WTC11 (cell line): ENCODE measurements around the gene CSTPP1. TPM values are rescaled to one million over a fixed set of nuclear protein-coding genes. Genes with fewer than 3 reads are reported as not detected.

Source experiments
- ATAC-seq: fragments of 200-7000 bp; cut with Tn5 transposase; 2 replicates; pipeline ENCODE4 v1.10.0; 2021; ENCODE audit warnings: mild to moderate bottlenecking, moderate library complexity
- CTCF ChIA-PET: fragments of 300-600 bp; sonication (Branson Sonifier 250); formaldehyde crosslinking; loops from one replicate; lab custom pipeline; 2021; ENCODE audit warnings: antibody characterized with exemption; lab: Charles Lee
- POLR2A ChIA-PET: fragments of 350-600 bp; sonication (Branson Sonifier 250); formaldehyde crosslinking; loops from one replicate; lab custom pipeline; 2021; ENCODE audit warnings: antibody characterized with exemption; lab: Charles Lee
- DNase-seq: peaks from one replicate; pipeline ENCODE4 v3.0.0; 2021; ENCODE audit warnings: low spot score
- H3K27ac Mint-ChIP-seq: 2 replicates; pipeline ENCODE4 v1.8.0; 2021; ENCODE audit warnings: mixed read lengths
- H3K27me3 Mint-ChIP-seq: 2 replicates; pipeline ENCODE4 v1.8.0; 2021; ENCODE audit warnings: low read depth, mild to moderate bottlenecking, moderate library complexity, mixed read lengths
- H3K36me3 Mint-ChIP-seq: 2 replicates; pipeline ENCODE4 v1.8.0; 2021; ENCODE audit warnings: mixed read lengths
- H3K4me1 Mint-ChIP-seq: 2 replicates; pipeline ENCODE4 v1.8.0; 2022; ENCODE audit warnings: mixed read lengths
- H3K4me3 Mint-ChIP-seq: 2 replicates; pipeline ENCODE4 v1.8.0; 2021; ENCODE audit warnings: mild to moderate bottlenecking, moderate library complexity, mixed read lengths
- H3K9me3 Mint-ChIP-seq: 2 replicates; pipeline ENCODE4 v1.8.0; 2021; ENCODE audit warnings: mixed read lengths
- CREB1 ChIP-seq: sonication (generic); formaldehyde crosslinking; IDR thresholded peaks from 2 replicates; pipeline ENCODE4 v1.8.0; 2023; ENCODE audit warnings: mild to moderate bottlenecking, missing genetic modification reagents
- FOXJ3 ChIP-seq: sonication (generic); formaldehyde crosslinking; IDR thresholded peaks from 2 replicates; pipeline ENCODE4 v1.9.0; 2021; ENCODE audit warnings: missing genetic modification reagents, mild to moderate bottlenecking, borderline replicate concordance
- FOXP1 ChIP-seq: sonication (generic); formaldehyde crosslinking; IDR thresholded peaks from 2 replicates; pipeline ENCODE4 v1.8.0; 2022; ENCODE audit warnings: missing genetic modification reagents, mild to moderate bottlenecking, moderate library complexity, borderline replicate concordance
- GTF2I ChIP-seq: fragments of 250-450 bp; sonication (Bioruptor Pico); conservative IDR thresholded peaks from 2 replicates; pipeline ENCODE4 v1.4.0; 2021; ENCODE audit warnings: mild to moderate bottlenecking
- IRF2 ChIP-seq: sonication (generic); formaldehyde crosslinking; IDR thresholded peaks from 2 replicates; pipeline ENCODE4 v1.8.0; 2022; ENCODE audit warnings: low read depth, missing genetic modification reagents, borderline replicate concordance
- KAT7 ChIP-seq: sonication (generic); formaldehyde crosslinking; IDR thresholded peaks from 2 replicates; pipeline ENCODE4 v1.8.1; 2023; ENCODE audit warnings: missing genetic modification reagents, mild to moderate bottlenecking, borderline replicate concordance
- MYBL2 ChIP-seq: sonication (generic); formaldehyde crosslinking; IDR thresholded peaks from 2 replicates; pipeline ENCODE4 v1.8.1; 2023; ENCODE audit warnings: mild to moderate bottlenecking, moderate library complexity, missing genetic modification reagents
- NFYB ChIP-seq: sonication (generic); formaldehyde crosslinking; conservative IDR thresholded peaks from 2 replicates; pipeline ENCODE4 v1.8.0; 2022; ENCODE audit warnings: low read depth, missing genetic modification reagents
- NR3C1 ChIP-seq: sonication (generic); formaldehyde crosslinking; conservative IDR thresholded peaks from 2 replicates; pipeline ENCODE4 v1.8.1; 2023; ENCODE audit warnings: low read depth, mild to moderate bottlenecking, missing genetic modification reagents
- OVOL2 ChIP-seq: fragments of 250-450 bp; sonication (Bioruptor Pico); IDR thresholded peaks from 2 replicates; pipeline ENCODE4 v1.9.0; 2021; ENCODE audit warnings: mild to moderate bottlenecking, borderline replicate concordance
- SMAD4 ChIP-seq: sonication (generic); formaldehyde crosslinking; IDR thresholded peaks from 2 replicates; pipeline ENCODE4 v1.8.0; 2022; ENCODE audit warnings: mild to moderate bottlenecking, missing genetic modification reagents
- TCF7 ChIP-seq: sonication (generic); formaldehyde crosslinking; IDR thresholded peaks from 2 replicates; pipeline ENCODE4 v1.8.0; 2022; ENCODE audit warnings: mild to moderate bottlenecking, low read depth, missing genetic modification reagents, moderate library complexity
- ZNF138 ChIP-seq: sonication (generic); formaldehyde crosslinking; conservative IDR thresholded peaks from 2 replicates; pipeline ENCODE4 v1.8.1; 2022; ENCODE audit warnings: mild to moderate bottlenecking, moderate library complexity, missing genetic modification reagents
- ZNF219 ChIP-seq: sonication (generic); formaldehyde crosslinking; IDR thresholded peaks from 2 replicates; pipeline ENCODE4 v1.8.0; 2023; ENCODE audit warnings: missing genetic modification reagents, mild to moderate bottlenecking, borderline replicate concordance
- ZNF263 ChIP-seq: sonication (generic); formaldehyde crosslinking; IDR thresholded peaks from 2 replicates; pipeline ENCODE4 v1.8.1; 2022; ENCODE audit warnings: low read depth, mild to moderate bottlenecking, moderate library complexity, missing genetic modification reagents
- ZNF671 ChIP-seq: fragments of 250-450 bp; sonication (Bioruptor Pico); IDR thresholded peaks from 2 replicates; pipeline ENCODE4 v1.8.0; 2021; ENCODE audit warnings: mild to moderate bottlenecking
- total RNA-seq: library from RNA; stranded (reverse); gene quantifications from 3 replicates; pipeline ENCODE4 v1.2.3, GENCODE V29; 2021
- TF ChIP-seq, protein P1 (sequence below): sonication (generic); formaldehyde crosslinking; IDR thresholded peaks from 2 replicates; pipeline ENCODE4 v1.8.0; 2022; ENCODE audit warnings: mild to moderate bottlenecking, missing genetic modification reagents
- TF ChIP-seq, protein P2 (sequence below): sonication (generic); formaldehyde crosslinking; conservative IDR thresholded peaks from 2 replicates; pipeline ENCODE4 v1.8.1; 2023; ENCODE audit warnings: mild to moderate bottlenecking, low read depth, missing genetic modification reagents, moderate library complexity
- TF ChIP-seq, protein P3 (sequence below): fragments of 250-450 bp; sonication (Bioruptor Pico); IDR thresholded peaks from 2 replicates; pipeline ENCODE4 v1.9.0; 2021; ENCODE audit warnings: mild to moderate bottlenecking
- TF ChIP-seq, protein P4 (sequence below): sonication (generic); formaldehyde crosslinking; IDR thresholded peaks from 2 replicates; pipeline ENCODE4 v1.8.1; 2022; ENCODE audit warnings: mild to moderate bottlenecking, missing genetic modification reagents, moderate library complexity, borderline replicate concordance
- TF ChIP-seq, protein P5 (sequence below): fragments of 250-450 bp; sonication (Bioruptor Pico); IDR thresholded peaks from 2 replicates; pipeline ENCODE4 v1.9.0; 2021; ENCODE audit warnings: mild to moderate bottlenecking, borderline replicate concordance
- TF ChIP-seq, protein P6 (sequence below): fragments of 250-450 bp; sonication (Bioruptor Pico); IDR thresholded peaks from 2 replicates; pipeline ENCODE4 v1.8.0; 2021; ENCODE audit warnings: mild to moderate bottlenecking

CSTPP1 gene
- total RNA-seq, 1 experiment from 2014 or later: 23.6 TPM

DNA sequence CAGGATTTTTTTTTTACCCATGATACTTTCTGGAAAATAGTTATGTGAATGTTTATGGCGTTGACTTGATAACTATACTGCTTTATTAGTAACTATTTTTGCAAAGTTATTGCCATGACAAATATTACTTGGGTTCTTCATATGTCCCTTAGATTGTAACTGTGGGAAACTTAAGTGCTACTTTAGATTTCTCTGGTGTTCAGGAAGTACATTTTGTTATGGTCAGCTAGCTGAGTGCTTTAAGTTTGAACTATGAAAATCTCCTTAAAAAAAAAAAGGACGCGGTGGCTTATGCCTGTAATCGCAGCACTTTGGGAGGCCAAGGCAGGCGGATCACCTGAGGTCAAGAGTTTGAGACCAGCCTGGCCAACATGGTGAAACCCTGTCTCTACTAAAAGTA, 42.8 kb downstream of the CSTPP1 start:
- H3K27me3 Mint-ChIP-seq: peaks cover 47% of the 10 kb centered on the region
- ChIA-PET CTCF (no interaction called here), POLR2A (no interaction called here)
- DNase-seq (no peak), ATAC-seq (no peak)
- H3K9me3 Mint-ChIP-seq: no peaks in the 10 kb centered on the region
- no peaks in the 10 kb centered on the region for H3K36me3 Mint-ChIP-seq
- H3K27ac Mint-ChIP-seq: no peak overlapping the region
- H3K4me3 Mint-ChIP-seq: no peak overlapping the region
- TF ChIP-seq NFYB (CRISPR knock-in tag) (no peak), ZNF219 (CRISPR knock-in tag) (no peak), ZNF263 (CRISPR knock-in tag) (no peak), FOXJ3 (no peak), KAT7 (CRISPR knock-in tag) (no peak), GTF2I (no peak), ZNF138 (CRISPR knock-in tag) (no peak), OVOL2 (CRISPR knock-in tag) (no peak), SMAD4 (CRISPR knock-in tag) (no peak), TCF7 (CRISPR knock-in tag) (no peak), IRF2 (CRISPR knock-in tag) (no peak), CREB1 (CRISPR knock-in tag) (no peak)
- TF ChIP-seq, protein P1, sequence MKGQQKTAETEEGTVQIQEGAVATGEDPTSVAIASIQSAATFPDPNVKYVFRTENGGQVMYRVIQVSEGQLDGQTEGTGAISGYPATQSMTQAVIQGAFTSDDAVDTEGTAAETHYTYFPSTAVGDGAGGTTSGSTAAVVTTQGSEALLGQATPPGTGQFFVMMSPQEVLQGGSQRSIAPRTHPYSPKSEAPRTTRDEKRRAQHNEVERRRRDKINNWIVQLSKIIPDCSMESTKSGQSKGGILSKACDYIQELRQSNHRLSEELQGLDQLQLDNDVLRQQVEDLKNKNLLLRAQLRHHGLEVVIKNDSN (CRISPR knock-in tag): no peak
- TF ChIP-seq, protein P2, sequence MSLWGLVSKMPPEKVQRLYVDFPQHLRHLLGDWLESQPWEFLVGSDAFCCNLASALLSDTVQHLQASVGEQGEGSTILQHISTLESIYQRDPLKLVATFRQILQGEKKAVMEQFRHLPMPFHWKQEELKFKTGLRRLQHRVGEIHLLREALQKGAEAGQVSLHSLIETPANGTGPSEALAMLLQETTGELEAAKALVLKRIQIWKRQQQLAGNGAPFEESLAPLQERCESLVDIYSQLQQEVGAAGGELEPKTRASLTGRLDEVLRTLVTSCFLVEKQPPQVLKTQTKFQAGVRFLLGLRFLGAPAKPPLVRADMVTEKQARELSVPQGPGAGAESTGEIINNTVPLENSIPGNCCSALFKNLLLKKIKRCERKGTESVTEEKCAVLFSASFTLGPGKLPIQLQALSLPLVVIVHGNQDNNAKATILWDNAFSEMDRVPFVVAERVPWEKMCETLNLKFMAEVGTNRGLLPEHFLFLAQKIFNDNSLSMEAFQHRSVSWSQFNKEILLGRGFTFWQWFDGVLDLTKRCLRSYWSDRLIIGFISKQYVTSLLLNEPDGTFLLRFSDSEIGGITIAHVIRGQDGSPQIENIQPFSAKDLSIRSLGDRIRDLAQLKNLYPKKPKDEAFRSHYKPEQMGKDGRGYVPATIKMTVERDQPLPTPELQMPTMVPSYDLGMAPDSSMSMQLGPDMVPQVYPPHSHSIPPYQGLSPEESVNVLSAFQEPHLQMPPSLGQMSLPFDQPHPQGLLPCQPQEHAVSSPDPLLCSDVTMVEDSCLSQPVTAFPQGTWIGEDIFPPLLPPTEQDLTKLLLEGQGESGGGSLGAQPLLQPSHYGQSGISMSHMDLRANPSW (CRISPR knock-in tag): no peak
- H3K4me1 Mint-ChIP-seq: peaks cover 26% of the 10 kb centered on the region

DNA sequence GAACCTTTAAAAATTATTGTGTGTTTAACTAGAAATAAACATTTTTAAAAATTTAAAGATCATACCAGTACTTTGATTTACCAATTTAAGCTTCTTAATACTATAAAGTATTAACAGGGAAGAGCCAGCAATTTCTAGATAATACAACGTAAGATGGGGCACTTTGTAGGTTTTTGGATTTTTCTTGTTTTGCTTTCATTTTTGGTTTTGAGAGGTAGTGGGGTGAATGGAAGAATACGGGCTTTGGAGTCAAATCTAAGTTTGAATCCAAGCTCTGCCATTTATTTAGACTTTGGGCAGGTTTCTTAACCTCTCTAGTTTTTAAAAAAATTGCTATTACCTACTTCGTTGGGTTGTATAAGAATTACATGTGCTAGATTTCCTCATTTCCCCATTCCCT, 44.9 kb downstream of the CSTPP1 start:
- ATAC-seq (no peak), DNase-seq (no peak)
- no peaks in the 10 kb centered on the region for H3K36me3 Mint-ChIP-seq
- ChIA-PET POLR2A (no interaction called here), CTCF (no interaction called here)
- peaks cover 21% of the 10 kb centered on the region for H3K4me1 Mint-ChIP-seq
- TF ChIP-seq, protein P3, sequence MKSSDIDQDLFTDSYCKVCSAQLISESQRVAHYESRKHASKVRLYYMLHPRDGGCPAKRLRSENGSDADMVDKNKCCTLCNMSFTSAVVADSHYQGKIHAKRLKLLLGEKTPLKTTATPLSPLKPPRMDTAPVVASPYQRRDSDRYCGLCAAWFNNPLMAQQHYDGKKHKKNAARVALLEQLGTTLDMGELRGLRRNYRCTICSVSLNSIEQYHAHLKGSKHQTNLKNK (CRISPR knock-in tag): no peak
- no peak for TF ChIP-seq MYBL2 (CRISPR knock-in tag)
- TF ChIP-seq, protein P4, sequence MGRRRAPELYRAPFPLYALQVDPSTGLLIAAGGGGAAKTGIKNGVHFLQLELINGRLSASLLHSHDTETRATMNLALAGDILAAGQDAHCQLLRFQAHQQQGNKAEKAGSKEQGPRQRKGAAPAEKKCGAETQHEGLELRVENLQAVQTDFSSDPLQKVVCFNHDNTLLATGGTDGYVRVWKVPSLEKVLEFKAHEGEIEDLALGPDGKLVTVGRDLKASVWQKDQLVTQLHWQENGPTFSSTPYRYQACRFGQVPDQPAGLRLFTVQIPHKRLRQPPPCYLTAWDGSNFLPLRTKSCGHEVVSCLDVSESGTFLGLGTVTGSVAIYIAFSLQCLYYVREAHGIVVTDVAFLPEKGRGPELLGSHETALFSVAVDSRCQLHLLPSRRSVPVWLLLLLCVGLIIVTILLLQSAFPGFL: no peak
- TF ChIP-seq IRF2 (CRISPR knock-in tag): no peak
- TF ChIP-seq, protein P5, sequence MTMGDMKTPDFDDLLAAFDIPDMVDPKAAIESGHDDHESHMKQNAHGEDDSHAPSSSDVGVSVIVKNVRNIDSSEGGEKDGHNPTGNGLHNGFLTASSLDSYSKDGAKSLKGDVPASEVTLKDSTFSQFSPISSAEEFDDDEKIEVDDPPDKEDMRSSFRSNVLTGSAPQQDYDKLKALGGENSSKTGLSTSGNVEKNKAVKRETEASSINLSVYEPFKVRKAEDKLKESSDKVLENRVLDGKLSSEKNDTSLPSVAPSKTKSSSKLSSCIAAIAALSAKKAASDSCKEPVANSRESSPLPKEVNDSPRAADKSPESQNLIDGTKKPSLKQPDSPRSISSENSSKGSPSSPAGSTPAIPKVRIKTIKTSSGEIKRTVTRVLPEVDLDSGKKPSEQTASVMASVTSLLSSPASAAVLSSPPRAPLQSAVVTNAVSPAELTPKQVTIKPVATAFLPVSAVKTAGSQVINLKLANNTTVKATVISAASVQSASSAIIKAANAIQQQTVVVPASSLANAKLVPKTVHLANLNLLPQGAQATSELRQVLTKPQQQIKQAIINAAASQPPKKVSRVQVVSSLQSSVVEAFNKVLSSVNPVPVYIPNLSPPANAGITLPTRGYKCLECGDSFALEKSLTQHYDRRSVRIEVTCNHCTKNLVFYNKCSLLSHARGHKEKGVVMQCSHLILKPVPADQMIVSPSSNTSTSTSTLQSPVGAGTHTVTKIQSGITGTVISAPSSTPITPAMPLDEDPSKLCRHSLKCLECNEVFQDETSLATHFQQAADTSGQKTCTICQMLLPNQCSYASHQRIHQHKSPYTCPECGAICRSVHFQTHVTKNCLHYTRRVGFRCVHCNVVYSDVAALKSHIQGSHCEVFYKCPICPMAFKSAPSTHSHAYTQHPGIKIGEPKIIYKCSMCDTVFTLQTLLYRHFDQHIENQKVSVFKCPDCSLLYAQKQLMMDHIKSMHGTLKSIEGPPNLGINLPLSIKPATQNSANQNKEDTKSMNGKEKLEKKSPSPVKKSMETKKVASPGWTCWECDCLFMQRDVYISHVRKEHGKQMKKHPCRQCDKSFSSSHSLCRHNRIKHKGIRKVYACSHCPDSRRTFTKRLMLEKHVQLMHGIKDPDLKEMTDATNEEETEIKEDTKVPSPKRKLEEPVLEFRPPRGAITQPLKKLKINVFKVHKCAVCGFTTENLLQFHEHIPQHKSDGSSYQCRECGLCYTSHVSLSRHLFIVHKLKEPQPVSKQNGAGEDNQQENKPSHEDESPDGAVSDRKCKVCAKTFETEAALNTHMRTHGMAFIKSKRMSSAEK (CRISPR knock-in tag): no peak
- TF ChIP-seq FOXP1 (CRISPR knock-in tag): no peak
- no peak for TF ChIP-seq ZNF671 (CRISPR knock-in tag)
- TF ChIP-seq, protein P6, sequence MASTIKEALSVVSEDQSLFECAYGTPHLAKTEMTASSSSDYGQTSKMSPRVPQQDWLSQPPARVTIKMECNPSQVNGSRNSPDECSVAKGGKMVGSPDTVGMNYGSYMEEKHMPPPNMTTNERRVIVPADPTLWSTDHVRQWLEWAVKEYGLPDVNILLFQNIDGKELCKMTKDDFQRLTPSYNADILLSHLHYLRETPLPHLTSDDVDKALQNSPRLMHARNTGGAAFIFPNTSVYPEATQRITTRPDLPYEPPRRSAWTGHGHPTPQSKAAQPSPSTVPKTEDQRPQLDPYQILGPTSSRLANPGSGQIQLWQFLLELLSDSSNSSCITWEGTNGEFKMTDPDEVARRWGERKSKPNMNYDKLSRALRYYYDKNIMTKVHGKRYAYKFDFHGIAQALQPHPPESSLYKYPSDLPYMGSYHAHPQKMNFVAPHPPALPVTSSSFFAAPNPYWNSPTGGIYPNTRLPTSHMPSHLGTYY (CRISPR knock-in tag): no peak
- TF ChIP-seq NR3C1 (CRISPR knock-in tag): no peak
- no peak overlapping the region for H3K27ac Mint-ChIP-seq
- peaks cover 33% of the 10 kb centered on the region for H3K27me3 Mint-ChIP-seq
- no peak overlapping the region for H3K4me3 Mint-ChIP-seq
- no peaks in the 10 kb centered on the region for H3K9me3 Mint-ChIP-seq
